Mesenchymal stem cell (in vitro differentiated cells and primary cell): ENCODE results near the gene PADI1.

Experiments
- DNase-seq: peaks from one replicate; pipeline ENCODE4 v3.0.0-alpha.2; 2013
- H2AFZ ChIP-seq: one replicate; pipeline ENCODE4 v1.6.1; 2013; ENCODE audit warnings: low read depth, mild to moderate bottlenecking, control low read depth, inconsistent platforms, low read length, moderate library complexity
- H2AK5ac ChIP-seq: 2 replicates; pipeline ENCODE4 v1.6.1; 2013; ENCODE audit warnings: low read length, moderate library complexity, mild to moderate bottlenecking, inconsistent platforms; ENCODE audit not compliant: severe bottlenecking
- H2BK120ac ChIP-seq: one replicate; pipeline ENCODE4 v1.6.1; 2013; ENCODE audit warnings: low read depth, mild to moderate bottlenecking, inconsistent platforms, low read length, moderate library complexity
- H2BK12ac ChIP-seq, 2 experiments: one replicate each; pipeline ENCODE4 v1.6.1; 2013; ENCODE audit warnings: inconsistent platforms in 2 of 2, low read length in 2 of 2, mild to moderate bottlenecking in 2 of 2, moderate library complexity in 2 of 2, control low read depth in 1 of 2
- H2BK15ac ChIP-seq: one replicate; pipeline ENCODE4 v1.6.1; 2013; ENCODE audit warnings: mild to moderate bottlenecking, low read depth, inconsistent platforms; ENCODE audit not compliant: poor library complexity, severe bottlenecking
- H2BK5ac ChIP-seq: 2 replicates; pipeline ENCODE4 v1.6.1; 2013; ENCODE audit warnings: low read depth, mild to moderate bottlenecking, low read length, control low read depth, inconsistent platforms; ENCODE audit not compliant: poor library complexity, severe bottlenecking
- H3K14ac ChIP-seq, 2 experiments: one replicate each; pipeline ENCODE4 v1.6.1; 2013; ENCODE audit warnings: inconsistent platforms in 2 of 2, low read length in 2 of 2, control low read depth in 1 of 2, mild to moderate bottlenecking in 1 of 2, moderate library complexity in 1 of 2
- H3K18ac ChIP-seq, 2 experiments: one replicate each; pipeline ENCODE4 v1.6.1; 2013; ENCODE audit warnings: inconsistent platforms in 2 of 2, low read length in 2 of 2, control low read depth in 1 of 2, low read depth in 1 of 2, mild to moderate bottlenecking in 1 of 2
- H3K23ac ChIP-seq, 2 experiments: one replicate each; pipeline ENCODE4 v1.6.1; 2013; ENCODE audit warnings: inconsistent platforms in 2 of 2, low read length in 2 of 2, mild to moderate bottlenecking in 2 of 2, moderate library complexity in 2 of 2, control low read depth in 1 of 2
- H3K27ac ChIP-seq: 2 replicates; pipeline ENCODE4 v1.5.1; 2013; ENCODE audit warnings: mild to moderate bottlenecking, moderate library complexity, low read length, control low read depth, inconsistent platforms; ENCODE audit not compliant: poor library complexity, severe bottlenecking
- H3K27me3 ChIP-seq, 2 experiments: 2 replicates each; pipeline versions ENCODE4 v1.6.1 to v1.7.0; 2013; ENCODE audit warnings: low read length in 2 of 2, mild to moderate bottlenecking in 2 of 2, moderate library complexity in 2 of 2, control low read depth in 1 of 2, inconsistent platforms in 1 of 2; ENCODE audit not compliant: control insufficient read depth in 1 of 2, insufficient read depth in 1 of 2
- H3K36me3 ChIP-seq, 2 experiments: 2 replicates each; pipeline versions ENCODE4 v1.6.1 to v1.7.0; 2013; ENCODE audit warnings: low read length in 2 of 2, control low read depth in 1 of 2, inconsistent platforms in 1 of 2, low read depth in 1 of 2, mild to moderate bottlenecking in 1 of 2; ENCODE audit not compliant: insufficient read depth in 2 of 2, control insufficient read depth in 1 of 2
- H3K4ac ChIP-seq, 2 experiments: one replicate each; pipeline ENCODE4 v1.6.1; 2013; ENCODE audit warnings: inconsistent platforms in 2 of 2, low read length in 2 of 2, mild to moderate bottlenecking in 2 of 2, moderate library complexity in 2 of 2, control low read depth in 1 of 2, low read depth in 1 of 2
- H3K4me1 ChIP-seq: 2 replicates; pipeline ENCODE4 v1.6.1; 2013; ENCODE audit warnings: low read depth, low read length, control low read depth; ENCODE audit not compliant: control insufficient read depth, insufficient read depth
- H3K4me2 ChIP-seq: 2 replicates; pipeline ENCODE4 v1.6.1; 2013; ENCODE audit warnings: low read length, mild to moderate bottlenecking, inconsistent platforms; ENCODE audit not compliant: poor library complexity, severe bottlenecking
- H3K4me3 ChIP-seq, 2 experiments: 2 replicates each; pipeline versions ENCODE4 v1.5.1 to v1.7.0; 2013; ENCODE audit warnings: low read length in 2 of 2, mild to moderate bottlenecking in 2 of 2, control low read depth in 1 of 2, low read depth in 1 of 2; ENCODE audit not compliant: insufficient read depth in 1 of 2
- H3K79me1 ChIP-seq: replicated peaks from 2 replicates; pipeline ENCODE4 v1.6.1; 2013; ENCODE audit warnings: mild to moderate bottlenecking, control low read depth, low read length, inconsistent platforms; ENCODE audit not compliant: poor library complexity, severe bottlenecking
- H3K9ac ChIP-seq: 2 replicates; pipeline ENCODE4 v1.7.0; 2013; ENCODE audit warnings: mild to moderate bottlenecking, low read length, moderate library complexity
- H3K9me3 ChIP-seq: 2 replicates; pipeline ENCODE4 v1.7.0; 2013; ENCODE audit warnings: mild to moderate bottlenecking, low read length; ENCODE audit not compliant: control insufficient read depth
- H4K8ac ChIP-seq: one replicate; pipeline ENCODE4 v1.6.1; 2013; ENCODE audit warnings: inconsistent platforms, mild to moderate bottlenecking, low read length, moderate library complexity
- H4K91ac ChIP-seq: one replicate; pipeline ENCODE4 v1.6.1; 2013; ENCODE audit warnings: mild to moderate bottlenecking, low read length, inconsistent platforms
- WGBS: methylation state at CpG from one replicate; pipeline ENCODE4 v1.1.7; 2013; ENCODE audit warnings: mixed read lengths; 5-methylcytosine and 5-hydroxymethylcytosine counted together

The PADI1 gene

DNA sequence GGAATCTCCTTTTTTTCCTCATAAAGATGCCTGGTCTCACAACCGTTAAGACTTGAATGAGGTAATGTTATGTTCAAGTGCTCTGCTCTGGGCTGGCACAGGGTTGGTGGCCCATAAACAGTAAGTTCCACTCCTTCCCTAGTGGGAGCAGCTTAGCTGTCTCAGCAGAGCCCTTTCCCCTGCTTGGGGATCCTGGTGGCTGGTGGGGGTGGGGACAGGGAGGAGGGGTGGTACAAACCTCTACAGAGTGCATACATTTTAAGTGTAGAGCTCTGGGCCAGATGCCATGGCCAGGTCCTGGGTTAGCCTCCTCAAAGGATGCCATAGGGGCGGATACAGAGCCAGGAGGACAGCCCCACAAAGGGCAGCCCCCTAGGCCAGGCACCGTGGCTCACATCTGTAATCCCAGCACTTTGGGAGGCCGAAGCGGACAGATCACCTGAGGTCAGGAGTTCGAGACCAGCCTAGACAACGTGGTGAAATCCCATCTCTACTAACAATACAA lies 20.7 kb upstream of the PADI1 start:
- H3K23ac ChIP-seq = no peak overlapping the region
- H3K9ac ChIP-seq = no peak overlapping the region
- no peak overlapping the region for H3K27ac ChIP-seq
- H2AFZ ChIP-seq = no peak overlapping the region
- peaks cover 0 to 38% of the 10 kb centered on the region in 2 experiments for H3K27me3 ChIP-seq
- no peak overlapping the region for H3K4me3 ChIP-seq
- H2BK5ac ChIP-seq = no peak overlapping the region
- no peak for DNase-seq
- H3K79me1 ChIP-seq = no peaks in the 10 kb centered on the region
- no peak overlapping the region for H2BK120ac ChIP-seq
- 78% methylated on average over 7 of the region's 7 CpGs for WGBS
- no peak overlapping the region for H3K14ac ChIP-seq
- H2AK5ac ChIP-seq = peak overlapping the region; percentile 71
- H4K8ac ChIP-seq = no peak overlapping the region
- peaks cover 9% of the 10 kb centered on the region for H3K9me3 ChIP-seq
- no peak overlapping the region for H4K91ac ChIP-seq
- H3K18ac ChIP-seq = no peak overlapping the region
- peaks cover 18% of the 10 kb centered on the region for H3K4me1 ChIP-seq
- H3K4me2 ChIP-seq = no peak overlapping the region
- peak overlapping the region in 1 of 2 experiments; percentile 32 for H2BK12ac ChIP-seq
- no peak overlapping the region for H3K4ac ChIP-seq
- no peak overlapping the region for H2BK15ac ChIP-seq
- H3K36me3 ChIP-seq = no peaks in the 10 kb centered on the region

DNA sequence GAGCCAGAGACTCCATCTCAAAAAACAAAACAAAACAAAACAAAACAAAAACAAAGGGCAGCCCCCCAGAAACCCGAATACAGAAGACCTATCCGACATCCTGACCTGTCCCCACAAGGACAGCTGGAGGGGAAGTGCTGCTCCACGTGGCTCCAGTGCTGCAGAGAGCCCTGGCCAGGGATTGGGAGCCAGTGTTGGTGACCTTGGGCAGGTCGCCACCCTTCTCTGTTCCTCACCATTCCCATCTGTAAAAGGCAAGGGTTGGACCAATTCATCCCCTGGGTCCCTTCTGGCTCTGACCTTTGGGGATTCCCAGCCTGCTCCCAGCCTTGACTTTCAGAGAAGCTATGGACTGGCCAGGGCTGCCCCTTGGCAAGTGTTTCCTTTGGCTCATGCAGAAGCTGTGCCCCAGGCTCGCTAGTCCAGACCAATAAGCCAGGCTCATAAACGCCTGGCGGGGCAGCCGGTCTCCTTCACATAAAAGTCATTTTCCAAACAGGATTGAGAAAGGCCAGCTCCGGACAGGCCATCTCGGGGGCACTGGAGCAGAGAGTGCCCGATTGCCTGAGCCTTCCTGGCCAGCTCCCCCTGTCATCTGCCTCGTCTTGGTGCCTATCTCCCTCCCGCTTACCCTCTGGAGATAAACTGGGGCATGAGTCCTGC lies 20.0 kb upstream of the PADI1 start:
- Histone ChIP-seq H3K4me1 (peaks cover 18% of the 10 kb centered on the region), H3K27me3 (peaks cover 0 to 32% of the 10 kb centered on the region in 2 experiments), H3K9ac (no peak overlapping the region), H2BK12ac (peak overlapping the region in 1 of 2 experiments; percentile 20), H3K14ac (no peak overlapping the region), H2AFZ (no peak overlapping the region), H3K23ac (no peak overlapping the region), H2BK15ac (no peak overlapping the region), H3K36me3 (no peaks in the 10 kb centered on the region), H4K8ac (no peak overlapping the region), H3K4me3 (no peak overlapping the region), H3K79me1 (no peaks in the 10 kb centered on the region), H2BK120ac (no peak overlapping the region), H2AK5ac (peak overlapping the region; percentile 96), H3K4ac (no peak overlapping the region), H3K18ac (no peak overlapping the region), H3K27ac (no peak overlapping the region), H3K9me3 (peaks cover 9% of the 10 kb centered on the region), H3K4me2 (no peak overlapping the region), H4K91ac (no peak overlapping the region), H2BK5ac (no peak overlapping the region)
- no peak for DNase-seq
- 92% methylated on average over 13 of the region's 13 CpGs for WGBS

DNA sequence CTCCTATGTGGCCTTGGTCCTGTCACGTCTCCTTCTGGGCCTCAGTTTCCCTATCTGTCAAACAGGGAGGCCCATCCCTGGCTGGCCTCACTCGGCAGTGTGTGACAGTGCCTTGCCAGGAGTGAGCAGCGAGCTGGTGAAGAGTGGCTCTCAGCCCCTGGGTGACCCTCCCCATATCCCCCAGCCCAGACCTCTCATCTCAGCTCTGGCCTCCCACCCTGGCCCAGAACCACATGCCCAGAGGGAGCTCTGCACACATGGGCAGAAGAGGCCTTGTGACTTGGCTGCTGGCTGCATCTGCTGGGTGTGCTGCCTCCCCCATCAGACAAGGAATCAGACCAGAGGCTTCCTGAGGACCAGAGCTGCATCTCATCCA lies 19.5 kb upstream of the PADI1 start:
- Histone ChIP-seq H3K4me2 (no peak overlapping the region), H3K4me1 (peaks cover 23% of the 10 kb centered on the region), H4K8ac (no peak overlapping the region), H3K4me3 (no peak overlapping the region), H3K27ac (no peak overlapping the region), H3K4ac (no peak overlapping the region), H2BK15ac (no peak overlapping the region), H3K36me3 (no peaks in the 10 kb centered on the region), H2BK12ac (no peak overlapping the region), H2BK120ac (no peak overlapping the region), H3K14ac (no peak overlapping the region), H3K9me3 (peaks cover 9% of the 10 kb centered on the region), H3K9ac (no peak overlapping the region), H3K23ac (no peak overlapping the region), H3K79me1 (no peaks in the 10 kb centered on the region), H2AK5ac (peak overlapping the region; percentile 96), H2BK5ac (no peak overlapping the region), H3K18ac (no peak overlapping the region), H2AFZ (no peak overlapping the region), H4K91ac (no peak overlapping the region), H3K27me3 (peaks cover 0 to 29% of the 10 kb centered on the region in 2 experiments)
- no peak for DNase-seq
- WGBS = 98% methylated on average over 3 of the region's 3 CpGs

DNA sequence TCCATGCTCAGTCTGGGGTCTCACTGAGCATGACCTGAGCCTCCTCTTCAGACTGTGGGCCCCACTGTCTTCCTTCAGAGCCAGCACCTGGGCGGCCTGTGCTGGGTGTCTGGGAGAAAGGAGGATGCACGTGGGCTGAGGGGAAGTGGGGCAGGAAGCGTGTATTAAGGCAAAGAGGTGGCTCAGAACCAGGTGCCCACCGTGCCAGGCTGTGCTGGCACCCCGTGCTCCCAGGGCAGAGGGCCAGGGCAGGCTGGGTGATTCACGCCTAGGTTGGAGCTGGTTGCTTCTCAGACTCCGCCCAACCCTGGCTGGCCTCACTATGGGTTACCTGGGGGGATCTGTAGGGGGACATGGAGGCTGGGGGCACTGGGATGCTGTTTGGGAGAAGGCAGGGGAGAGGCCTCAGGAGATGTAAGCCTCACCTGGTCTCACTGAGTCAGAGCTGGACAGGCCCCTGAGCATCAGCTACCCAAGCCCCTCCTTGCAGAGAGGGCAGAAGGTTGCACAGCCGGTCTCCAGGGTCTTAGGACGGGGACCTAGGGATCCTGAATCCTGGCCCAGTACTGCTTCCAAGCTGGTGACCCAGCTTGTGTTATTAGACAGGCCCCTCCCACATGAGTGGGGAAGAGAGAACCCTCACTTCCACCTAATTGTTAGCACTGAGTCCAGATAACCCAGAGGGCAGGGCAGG lies 18.6 kb upstream of the PADI1 start:
- Histone ChIP-seq H2BK5ac (no peak overlapping the region), H3K4me1 (peaks cover 30% of the 10 kb centered on the region), H3K4ac (peak overlapping the region in 1 of 2 experiments; percentile 22), H3K36me3 (no peaks in the 10 kb centered on the region), H3K79me1 (no peaks in the 10 kb centered on the region), H2BK12ac (peak overlapping the region in 1 of 2 experiments; percentile 60), H3K27me3 (peaks cover 0 to 24% of the 10 kb centered on the region in 2 experiments), H3K14ac (no peak overlapping the region), H3K23ac (no peak overlapping the region), H4K8ac (peak overlapping the region; percentile 4), H3K27ac (no peak overlapping the region), H3K18ac (peak overlapping the region; percentile 12 to 61), H2AK5ac (peak overlapping the region; percentile 96), H2AFZ (peak overlapping the region; percentile 0), H2BK15ac (no peak overlapping the region), H2BK120ac (no peak overlapping the region), H3K9ac (no peak overlapping the region), H3K4me3 (no peak overlapping the region), H3K4me2 (no peak overlapping the region), H3K9me3 (peaks cover 9% of the 10 kb centered on the region), H4K91ac (peak overlapping the region; percentile 9)
- DNase-seq = no peak
- WGBS = 75% methylated on average over 9 of the region's 9 CpGs
